Neural cell (in vitro differentiated cells): ENCODE data around the gene PPP1R3G. TPM values are rescaled to one million over a fixed set of nuclear protein-coding genes. Genes with fewer than 3 reads are reported as not detected.

Source experiments
- H2AFZ ChIP-seq: fragments of 200-600, 300-800 bp; sonication (generic), shearing (Covaris generic); 2 replicates; pipeline ENCODE4 v1.6.0; 2014; ENCODE audit warnings: low read depth, mild to moderate bottlenecking, antibody characterized with exemption, low read length, moderate library complexity
- H3F3A ChIP-seq: fragments of 200-600 bp; shearing (Covaris generic); 2 replicates; pipeline ENCODE4 v1.6.1; 2016; ENCODE audit warnings: mild to moderate bottlenecking, moderate library complexity, mixed read lengths, antibody characterized with exemption, low read length; ENCODE audit not compliant: insufficient read depth, poor library complexity, severe bottlenecking
- H3K27ac ChIP-seq: fragments of 200-600, 300-800 bp; sonication (generic), shearing (Covaris generic); 2 replicates; pipeline ENCODE4 v1.5.1; 2014; ENCODE audit warnings: mild to moderate bottlenecking, low read length, moderate library complexity
- H3K27me3 ChIP-seq: fragments of 300-800, 200-600 bp; sonication (generic), shearing (Covaris generic); 2 replicates; pipeline ENCODE4 v1.6.0; 2014; ENCODE audit warnings: mild to moderate bottlenecking, low read depth, low read length, moderate library complexity; ENCODE audit not compliant: insufficient read depth
- H3K36me3 ChIP-seq: fragments of 300-800, 200-600 bp; sonication (generic), shearing (Covaris generic); 2 replicates; pipeline ENCODE4 v1.5.1; 2014; ENCODE audit warnings: mild to moderate bottlenecking, antibody characterized with exemption, low read length, moderate library complexity; ENCODE audit not compliant: insufficient read depth
- H3K4me2 ChIP-seq: fragments of 300-800, 200-600 bp; sonication (generic), shearing (Covaris generic); 2 replicates; pipeline ENCODE4 v1.6.0; 2014; ENCODE audit warnings: mild to moderate bottlenecking, low read length
- H3K4me3 ChIP-seq: fragments of 300-800, 200-600 bp; sonication (generic), shearing (Covaris generic); 2 replicates; pipeline ENCODE4 v1.5.1; 2014; ENCODE audit warnings: mild to moderate bottlenecking, low read length, moderate library complexity
- H3K79me2 ChIP-seq: fragments of 200-600 bp; shearing (Covaris generic); replicated peaks from 2 replicates; pipeline ENCODE4 v1.6.0; 2014; ENCODE audit warnings: mild to moderate bottlenecking, low read length, moderate library complexity; ENCODE audit not compliant: insufficient read depth
- H3K9ac ChIP-seq: fragments of 300-800, 200-600 bp; sonication (generic), shearing (Covaris generic); 2 replicates; pipeline ENCODE4 v1.6.1; 2016; ENCODE audit warnings: mild to moderate bottlenecking, low read length, mixed read lengths
- H3K9me2 ChIP-seq: fragments of 200-600 bp; shearing (Covaris generic); 2 replicates; pipeline ENCODE4 v1.6.1; 2016; ENCODE audit warnings: mild to moderate bottlenecking, low read length, mixed read lengths; ENCODE audit not compliant: insufficient read depth
- H3K9me3 ChIP-seq: fragments of 200-600, 300-800 bp; sonication (generic), shearing (Covaris generic); 2 replicates; pipeline ENCODE4 v1.6.1; 2016; ENCODE audit warnings: mild to moderate bottlenecking, mixed run types, low read length, moderate library complexity, mixed read lengths
- H4K20me1 ChIP-seq: fragments of 200-600 bp; shearing (Covaris generic); 2 replicates; pipeline ENCODE4 v1.6.1; 2016; ENCODE audit warnings: mild to moderate bottlenecking, mixed run types; ENCODE audit not compliant: insufficient read depth
- CTCF ChIP-seq: fragments of 450-650 bp; IDR thresholded peaks from 2 replicates; pipeline ENCODE4 v1.5.1; 2014; ENCODE audit warnings: antibody characterized with exemption, mild to moderate bottlenecking, moderate library complexity; ENCODE audit not compliant: poor library complexity, severe bottlenecking
- EP300 ChIP-seq: fragments of 450-650 bp; conservative IDR thresholded peaks from 2 replicates; pipeline ENCODE4 v1.6.1; 2014; ENCODE audit warnings: antibody characterized with exemption, mild to moderate bottlenecking, moderate library complexity; ENCODE audit not compliant: poor library complexity, severe bottlenecking
- EZH2 ChIP-seq: fragments of 200-600, 300-800 bp; shearing (Covaris generic), sonication (generic); IDR thresholded peaks from 2 replicates; pipeline ENCODE4 v1.6.1; 2014; ENCODE audit warnings: antibody characterized with exemption, low read length, borderline replicate concordance, mild to moderate bottlenecking; ENCODE audit not compliant: insufficient read depth, poor library complexity, severe bottlenecking
- MXI1 ChIP-seq: fragments of 450-650 bp; conservative IDR thresholded peaks from 2 replicates; pipeline ENCODE4 v1.6.1; 2014; ENCODE audit warnings: antibody characterized with exemption, mild to moderate bottlenecking; ENCODE audit not compliant: poor library complexity, severe bottlenecking
- POLR2AphosphoS5 ChIP-seq: IDR thresholded peaks from 2 replicates; pipeline ENCODE4 v1.6.1; 2012
- RAD21 ChIP-seq: fragments of 450-650 bp; conservative IDR thresholded peaks from 2 replicates; pipeline ENCODE4 v1.6.1; 2014; ENCODE audit warnings: antibody characterized with exemption, mild to moderate bottlenecking, moderate library complexity
- SMC3 ChIP-seq: fragments of 450-650 bp; conservative IDR thresholded peaks from 2 replicates; pipeline ENCODE4 v1.6.1; 2014; ENCODE audit warnings: antibody characterized with exemption, mild to moderate bottlenecking, moderate library complexity; ENCODE audit not compliant: poor library complexity
- TAF1 ChIP-seq: IDR thresholded peaks from 2 replicates; pipeline ENCODE4 v1.6.1; 2012; ENCODE audit warnings: low read depth
- polyA plus RNA-seq: library from polyadenylated mRNA; depleted of rRNA; stranded (reverse); fragments of >200 nt; gene quantifications from 2 replicates; pipeline ENCODE4 v1.2.3, GENCODE V29; 2014
- TF ChIP-seq, protein P1 (sequence below): IDR thresholded peaks from 2 replicates; pipeline ENCODE4 v1.6.1; 2012; ENCODE audit warnings: borderline replicate concordance

The PPP1R3G gene
- polyA plus RNA-seq, 1 donor from 2014 or later: not detected

DNA sequence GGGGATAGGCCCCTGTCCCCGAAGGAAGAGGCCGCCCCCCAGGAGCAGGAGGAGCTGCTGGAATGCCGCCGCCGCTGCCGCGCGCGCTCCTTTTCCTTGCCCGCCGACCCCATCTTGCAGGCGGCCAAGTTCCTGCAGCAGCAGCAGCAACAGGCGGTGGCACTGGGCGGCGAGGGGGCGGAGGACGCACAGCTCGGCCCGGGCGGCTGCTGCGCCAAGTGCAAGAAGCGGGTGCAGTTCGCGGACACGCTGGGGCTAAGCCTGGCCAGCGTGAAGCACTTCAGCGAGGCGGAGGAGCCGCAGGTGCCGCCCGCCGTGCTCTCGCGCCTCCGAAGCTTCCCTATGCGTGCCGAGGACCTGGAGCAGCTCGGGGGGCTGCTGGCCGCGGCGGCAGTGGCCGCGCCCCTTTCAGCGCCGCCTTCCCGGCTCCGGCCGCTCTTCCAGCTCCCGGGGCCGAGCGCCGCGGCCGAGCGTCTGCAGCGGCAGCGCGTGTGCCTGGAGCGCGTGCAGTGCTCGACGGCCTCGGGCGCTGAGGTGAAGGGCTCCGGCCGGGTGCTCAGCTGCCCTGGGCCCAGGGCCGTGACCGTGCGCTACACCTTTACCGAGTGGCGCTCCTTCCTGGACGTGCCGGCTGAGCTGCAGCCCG lies 630 bp downstream of the PPP1R3G start:
- Histone ChIP-seq H3K79me2 (no peaks in the 10 kb centered on the region), H3K36me3 (no peaks in the 10 kb centered on the region), H3K27me3 (peaks cover 46% of the 10 kb centered on the region), H3K4me2 (peak overlapping the region; percentile 55), H3K4me3 (peak overlapping the region; percentile 75), H2AFZ (no peak overlapping the region), H3K27ac (no peak overlapping the region), H3F3A (no peaks in the 10 kb centered on the region), H3K9me3 (no peaks in the 10 kb centered on the region), H4K20me1 (no peaks in the 10 kb centered on the region), H3K9ac (no peak overlapping the region), H3K9me2 (no peaks in the 10 kb centered on the region)
- TF ChIP-seq MXI1 (no peak), CTCF (no peak), TAF1 (no peak), EP300 (no peak), RAD21 (no peak), EZH2 (no peak), POLR2AphosphoS5 (no peak), SMC3 (no peak)
- TF ChIP-seq, protein P1, sequence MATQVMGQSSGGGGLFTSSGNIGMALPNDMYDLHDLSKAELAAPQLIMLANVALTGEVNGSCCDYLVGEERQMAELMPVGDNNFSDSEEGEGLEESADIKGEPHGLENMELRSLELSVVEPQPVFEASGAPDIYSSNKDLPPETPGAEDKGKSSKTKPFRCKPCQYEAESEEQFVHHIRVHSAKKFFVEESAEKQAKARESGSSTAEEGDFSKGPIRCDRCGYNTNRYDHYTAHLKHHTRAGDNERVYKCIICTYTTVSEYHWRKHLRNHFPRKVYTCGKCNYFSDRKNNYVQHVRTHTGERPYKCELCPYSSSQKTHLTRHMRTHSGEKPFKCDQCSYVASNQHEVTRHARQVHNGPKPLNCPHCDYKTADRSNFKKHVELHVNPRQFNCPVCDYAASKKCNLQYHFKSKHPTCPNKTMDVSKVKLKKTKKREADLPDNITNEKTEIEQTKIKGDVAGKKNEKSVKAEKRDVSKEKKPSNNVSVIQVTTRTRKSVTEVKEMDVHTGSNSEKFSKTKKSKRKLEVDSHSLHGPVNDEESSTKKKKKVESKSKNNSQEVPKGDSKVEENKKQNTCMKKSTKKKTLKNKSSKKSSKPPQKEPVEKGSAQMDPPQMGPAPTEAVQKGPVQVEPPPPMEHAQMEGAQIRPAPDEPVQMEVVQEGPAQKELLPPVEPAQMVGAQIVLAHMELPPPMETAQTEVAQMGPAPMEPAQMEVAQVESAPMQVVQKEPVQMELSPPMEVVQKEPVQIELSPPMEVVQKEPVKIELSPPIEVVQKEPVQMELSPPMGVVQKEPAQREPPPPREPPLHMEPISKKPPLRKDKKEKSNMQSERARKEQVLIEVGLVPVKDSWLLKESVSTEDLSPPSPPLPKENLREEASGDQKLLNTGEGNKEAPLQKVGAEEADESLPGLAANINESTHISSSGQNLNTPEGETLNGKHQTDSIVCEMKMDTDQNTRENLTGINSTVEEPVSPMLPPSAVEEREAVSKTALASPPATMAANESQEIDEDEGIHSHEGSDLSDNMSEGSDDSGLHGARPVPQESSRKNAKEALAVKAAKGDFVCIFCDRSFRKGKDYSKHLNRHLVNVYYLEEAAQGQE: no peak

GRCh38 chr6:5086294-5086890 lies 1.3 kb downstream of the PPP1R3G start:
- H3K36me3 ChIP-seq: no peaks in the 10 kb centered on the region
- H3K9ac ChIP-seq: no peak overlapping the region
- no peaks in the 10 kb centered on the region for H3K9me3 ChIP-seq
- no peaks in the 10 kb centered on the region for H4K20me1 ChIP-seq
- no peak overlapping the region for H3K4me2 ChIP-seq
- H3K9me2 ChIP-seq: no peaks in the 10 kb centered on the region
- H3F3A ChIP-seq: no peaks in the 10 kb centered on the region
- no peak overlapping the region for H3K27ac ChIP-seq
- H2AFZ ChIP-seq: no peak overlapping the region
- TF ChIP-seq, protein P1: no peak
- no peak for TF ChIP-seq SMC3
- TF ChIP-seq EZH2: no peak
- TF ChIP-seq MXI1: no peak
- no peak for TF ChIP-seq RAD21
- no peak for TF ChIP-seq POLR2AphosphoS5
- no peak for TF ChIP-seq EP300
- TF ChIP-seq CTCF: no peak
- TF ChIP-seq TAF1: no peak
- H3K27me3 ChIP-seq: peaks cover 46% of the 10 kb centered on the region
- H3K4me3 ChIP-seq: peak overlapping the region; percentile 75
- no peaks in the 10 kb centered on the region for H3K79me2 ChIP-seq
